Measurements from ENCODE around the gene UNC5C. TPM values are rescaled to one million over a fixed set of nuclear protein-coding genes. Genes with fewer than 3 reads are reported as not detected.

The UNC5C gene
- total and polyA plus RNA-seq, 9 donors: 0.45 to 1.3 (median 0.80) TPM

DNA sequence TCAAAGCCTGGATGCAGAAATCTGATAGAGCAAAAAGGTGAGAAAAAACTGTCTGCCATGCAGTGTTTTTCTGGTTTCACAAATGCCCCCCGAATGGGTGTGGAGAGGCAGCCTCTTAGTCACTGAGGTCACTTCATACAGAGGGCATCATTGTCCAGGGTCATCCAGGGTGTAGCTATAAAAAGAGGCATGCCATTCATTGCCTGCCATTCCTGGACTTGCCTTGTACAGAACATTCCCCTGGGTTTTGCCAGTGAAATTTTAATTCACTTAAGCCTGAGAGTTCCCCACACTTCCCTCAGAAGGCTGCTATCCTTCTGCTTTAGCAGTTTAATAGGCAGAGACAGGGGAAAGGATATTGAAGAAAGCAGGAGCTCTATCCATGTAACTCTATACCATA is 230.3 kb downstream of the UNC5C start:
- Histone ChIP-seq H3K4me1 (ENCODE audit: control insufficient read depth, insufficient read depth, low read length) (no peaks in the 10 kb centered on the region), H3K4me3 (ENCODE audit: low read length) (no peak overlapping the region), H3K27ac (ENCODE audit: low read length) (no peak overlapping the region), H3K36me3 (ENCODE audit: control insufficient read depth, insufficient read depth, low read length) (no peaks in the 10 kb centered on the region), H3K9me3 (replicated peaks; ENCODE audit: control insufficient read depth, low read depth, low read length) (no peaks in the 10 kb centered on the region), H3K27me3 (ENCODE audit: control insufficient read depth, insufficient read depth, low read length) (no peaks in the 10 kb centered on the region)
- DNase-seq: no peak
- 50% methylated on average over 1 of the region's 1 CpG for WGBS (ENCODE audit: insufficient coverage)

DNA sequence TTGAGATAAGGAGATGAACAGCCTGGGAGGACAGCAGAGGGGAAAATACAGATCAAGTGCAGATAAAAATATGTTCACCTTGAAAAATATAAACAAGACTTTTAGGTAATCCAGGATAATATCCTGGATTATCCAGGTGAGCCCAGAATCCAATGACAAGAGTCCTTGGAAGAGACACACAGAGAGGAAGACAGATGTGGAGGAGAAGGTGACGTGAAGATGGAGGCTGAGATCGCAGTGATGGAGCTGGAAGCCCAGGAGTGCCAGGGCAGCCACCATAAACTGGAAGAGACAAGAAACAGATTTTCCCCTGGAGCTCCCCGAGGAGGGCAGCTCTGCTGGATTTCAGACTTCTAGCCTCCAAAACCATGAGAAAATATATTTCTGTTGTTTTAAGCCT is 230.7 kb downstream of the UNC5C start:
- WGBS (ENCODE audit: insufficient coverage): no CpG with 5 or more reads among the region's 3 CpGs
- H3K27ac ChIP-seq (ENCODE audit: low read length): no peak overlapping the region

DNA sequence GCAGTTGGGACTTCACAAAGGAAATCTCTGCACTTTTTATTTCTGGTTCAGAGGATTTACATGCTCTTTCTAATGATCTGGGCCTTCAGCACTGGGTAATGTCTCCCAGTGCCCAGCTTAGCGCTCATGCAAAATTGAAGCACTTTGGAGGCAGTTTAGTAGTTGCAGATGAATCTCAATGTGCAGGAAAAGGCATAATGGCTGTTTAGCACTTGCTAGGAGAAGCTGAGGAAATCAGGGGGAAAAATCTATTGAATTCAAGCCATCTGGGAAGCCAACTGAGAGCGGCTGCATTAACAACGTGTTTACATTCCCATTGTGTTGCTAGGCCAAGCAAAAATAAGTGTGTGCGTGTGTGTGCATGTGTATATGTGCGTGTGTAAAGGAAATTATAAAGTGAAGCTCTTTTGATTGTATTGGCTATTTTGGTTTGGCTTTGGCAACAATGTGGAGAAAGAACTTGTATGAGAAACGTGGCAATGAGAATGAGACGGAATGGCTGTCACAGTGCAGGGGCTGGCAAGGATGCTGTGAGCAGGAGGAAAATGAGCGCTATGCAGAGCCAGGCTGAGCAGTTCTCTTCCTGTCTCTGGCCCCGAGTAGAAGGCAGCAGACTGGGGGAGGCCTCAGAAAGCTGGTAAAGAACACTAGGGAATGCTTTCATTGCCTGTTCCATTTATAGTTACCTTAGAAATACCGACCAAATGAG is 231.5 kb downstream of the UNC5C start:
- no peak overlapping the region for H3K27ac ChIP-seq (ENCODE audit: low read length)
- H3K27me3 ChIP-seq (ENCODE audit: control insufficient read depth, insufficient read depth, low read length): no peaks in the 10 kb centered on the region
- H3K4me3 ChIP-seq (ENCODE audit: low read length): no peak overlapping the region
- DNase-seq: no peak
- WGBS (ENCODE audit: insufficient coverage): 40% methylated on average over 9 of the region's 10 CpGs
- H3K4me1 ChIP-seq (ENCODE audit: control insufficient read depth, insufficient read depth, low read length): no peaks in the 10 kb centered on the region
- no peaks in the 10 kb centered on the region for H3K9me3 ChIP-seq (replicated peaks; ENCODE audit: control insufficient read depth, low read depth, low read length)
- H3K36me3 ChIP-seq (ENCODE audit: control insufficient read depth, insufficient read depth, low read length): no peaks in the 10 kb centered on the region

More for the DNA sequence above, 230.7 kb downstream of the UNC5C start:
- Histone ChIP-seq H3K4me3 (ENCODE audit: low read length) (no peak overlapping the region), H3K36me3 (ENCODE audit: control insufficient read depth, insufficient read depth, low read length) (no peaks in the 10 kb centered on the region), H3K9me3 (replicated peaks; ENCODE audit: control insufficient read depth, low read depth, low read length) (no peaks in the 10 kb centered on the region), H3K4me1 (ENCODE audit: control insufficient read depth, insufficient read depth, low read length) (no peaks in the 10 kb centered on the region), H3K27me3 (ENCODE audit: control insufficient read depth, insufficient read depth, low read length) (no peaks in the 10 kb centered on the region)
- DNase-seq: no peak

DNA sequence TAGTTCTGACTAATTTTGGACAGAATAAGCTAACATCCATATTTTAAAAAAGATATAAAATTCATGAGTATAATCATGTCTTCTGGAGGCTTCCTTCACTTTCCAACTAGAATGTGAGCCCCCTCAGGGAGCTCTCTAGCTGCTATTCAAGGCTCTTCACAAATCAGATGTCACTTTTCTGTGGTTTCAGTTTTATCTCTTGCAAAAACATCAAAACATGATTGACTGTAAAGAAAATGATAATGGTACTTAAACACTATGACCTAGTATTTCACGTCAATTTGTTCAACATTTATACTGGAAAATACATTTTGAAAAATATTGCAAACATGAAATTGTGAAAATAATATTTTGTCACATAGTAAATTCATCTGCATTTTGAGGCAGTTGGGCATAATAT is 234.2 kb downstream of the UNC5C start:
- H3K4me3 ChIP-seq (ENCODE audit: low read length): no peak overlapping the region
- no peaks in the 10 kb centered on the region for H3K9me3 ChIP-seq (replicated peaks; ENCODE audit: control insufficient read depth, low read depth, low read length)
- H3K36me3 ChIP-seq (ENCODE audit: control insufficient read depth, insufficient read depth, low read length): no peaks in the 10 kb centered on the region
- no peak overlapping the region for H3K27ac ChIP-seq (ENCODE audit: low read length)
- H3K27me3 ChIP-seq (ENCODE audit: control insufficient read depth, insufficient read depth, low read length): no peaks in the 10 kb centered on the region
- WGBS (ENCODE audit: insufficient coverage): no CpG with 5 or more reads among the region's 1 CpG
- H3K4me1 ChIP-seq (ENCODE audit: control insufficient read depth, insufficient read depth, low read length): no peaks in the 10 kb centered on the region
- no peak for DNase-seq

DNA sequence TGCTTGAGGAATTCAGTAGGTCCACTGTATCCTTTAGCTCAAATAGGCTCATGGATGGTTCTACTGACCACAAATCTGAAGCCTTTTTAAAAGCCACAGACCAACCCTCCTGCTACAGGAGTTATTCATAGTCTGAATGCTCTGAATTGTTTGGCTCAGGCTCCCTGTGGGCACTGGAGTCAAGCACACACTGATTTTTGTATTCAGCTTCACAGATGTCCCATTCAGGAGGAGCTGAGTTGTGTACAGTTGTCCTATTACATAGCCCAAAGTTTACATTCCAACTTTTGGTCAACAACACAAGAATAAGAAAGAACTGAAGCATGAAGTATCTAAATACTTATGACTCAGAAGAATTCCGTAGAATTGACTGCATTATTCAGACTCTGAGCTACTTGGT is 243.9 kb downstream of the UNC5C start:
- H3K27ac ChIP-seq (ENCODE audit: low read length): no peak overlapping the region
- H3K4me1 ChIP-seq (ENCODE audit: control insufficient read depth, insufficient read depth, low read length): no peaks in the 10 kb centered on the region
- H3K36me3 ChIP-seq (ENCODE audit: control insufficient read depth, insufficient read depth, low read length): no peaks in the 10 kb centered on the region
- DNase-seq: peak; percentile 19
- no peak overlapping the region for H3K4me3 ChIP-seq (ENCODE audit: low read length)
- no peaks in the 10 kb centered on the region for H3K27me3 ChIP-seq (ENCODE audit: control insufficient read depth, insufficient read depth, low read length)
- no peaks in the 10 kb centered on the region for H3K9me3 ChIP-seq (replicated peaks; ENCODE audit: control insufficient read depth, low read depth, low read length)
- no CpG with 5 or more reads among the region's 1 CpG for WGBS (ENCODE audit: insufficient coverage)

DNA sequence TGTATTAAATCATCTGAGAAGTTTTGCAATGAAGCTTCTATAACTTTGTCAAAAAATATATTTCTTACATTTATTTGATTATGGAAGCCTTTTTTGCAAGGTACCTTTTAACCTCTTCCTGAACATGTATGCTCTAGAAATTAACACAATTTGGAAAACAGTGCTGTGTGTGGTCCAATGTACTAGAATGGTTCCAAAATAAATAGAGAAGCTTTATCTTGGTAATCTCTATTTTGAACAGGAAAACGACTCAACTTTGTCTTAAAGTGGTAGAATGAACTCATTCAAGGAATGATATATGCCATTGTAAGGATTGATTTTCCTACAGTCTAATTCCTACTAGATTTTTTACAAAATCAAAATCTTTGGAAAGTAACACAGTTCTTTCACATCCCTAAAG is 248.5 kb downstream of the UNC5C start:
- no peak overlapping the region for H3K4me3 ChIP-seq (ENCODE audit: low read length)
- no CpG with 5 or more reads among the region's 1 CpG for WGBS (ENCODE audit: insufficient coverage)
- no peaks in the 10 kb centered on the region for H3K4me1 ChIP-seq (ENCODE audit: control insufficient read depth, insufficient read depth, low read length)
- H3K9me3 ChIP-seq (replicated peaks; ENCODE audit: control insufficient read depth, low read depth, low read length): peaks cover 5% of the 10 kb centered on the region
- no peak for DNase-seq
- no peaks in the 10 kb centered on the region for H3K36me3 ChIP-seq (ENCODE audit: control insufficient read depth, insufficient read depth, low read length)
- H3K27me3 ChIP-seq (ENCODE audit: control insufficient read depth, insufficient read depth, low read length): no peaks in the 10 kb centered on the region
- H3K27ac ChIP-seq (ENCODE audit: low read length): no peak overlapping the region

DNA sequence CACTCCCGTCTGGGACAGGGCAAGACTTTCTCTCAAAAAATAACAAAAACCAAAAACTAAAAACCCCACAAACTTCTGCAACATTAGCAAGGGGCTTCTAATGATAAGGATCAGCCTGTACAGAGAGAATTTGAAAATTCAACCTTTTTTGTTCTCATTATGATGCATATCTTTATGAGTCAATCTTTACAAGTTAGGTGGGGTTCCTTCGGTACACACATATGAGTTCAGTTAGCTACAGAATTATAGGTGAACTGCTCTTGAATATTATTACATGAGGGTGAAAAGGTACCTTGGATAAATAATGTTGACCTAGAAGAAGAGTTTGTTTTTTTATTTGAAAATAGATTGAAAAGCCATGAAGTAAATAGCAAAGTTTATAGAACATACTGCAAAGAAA is 252.7 kb downstream of the UNC5C start:
- Histone ChIP-seq H3K36me3 (ENCODE audit: control insufficient read depth, insufficient read depth, low read length) (no peaks in the 10 kb centered on the region), H3K27ac (ENCODE audit: low read length) (no peak overlapping the region), H3K4me3 (ENCODE audit: low read length) (no peak overlapping the region), H3K4me1 (ENCODE audit: control insufficient read depth, insufficient read depth, low read length) (no peaks in the 10 kb centered on the region), H3K27me3 (ENCODE audit: control insufficient read depth, insufficient read depth, low read length) (no peaks in the 10 kb centered on the region), H3K9me3 (replicated peaks; ENCODE audit: control insufficient read depth, low read depth, low read length) (peaks cover 5% of the 10 kb centered on the region)
- WGBS (ENCODE audit: insufficient coverage): no CpG with 5 or more reads among the region's 2 CpGs
- no peak for DNase-seq

DNA sequence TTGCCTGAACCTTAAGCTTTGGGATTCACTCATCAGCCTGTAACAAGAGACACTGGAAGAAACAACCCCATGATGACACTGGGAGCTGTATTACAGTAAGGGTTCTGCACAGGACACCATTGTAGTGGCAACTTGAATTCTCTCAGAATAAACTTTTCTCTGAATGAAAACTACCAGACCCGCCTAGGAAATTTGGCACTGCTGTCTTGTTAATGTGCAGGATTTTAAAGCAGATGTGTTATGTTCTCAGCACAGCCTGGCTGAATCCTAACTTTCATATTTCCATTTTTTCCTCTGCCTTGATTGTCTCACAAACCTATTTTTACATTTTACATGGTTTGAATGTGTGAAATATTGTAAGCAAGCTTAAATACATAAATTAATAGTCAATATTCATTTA is 253.6 kb downstream of the UNC5C start:
- Histone ChIP-seq H3K27ac (ENCODE audit: low read length) (no peak overlapping the region), H3K9me3 (replicated peaks; ENCODE audit: control insufficient read depth, low read depth, low read length) (peaks cover 5% of the 10 kb centered on the region), H3K27me3 (ENCODE audit: control insufficient read depth, insufficient read depth, low read length) (no peaks in the 10 kb centered on the region), H3K36me3 (ENCODE audit: control insufficient read depth, insufficient read depth, low read length) (no peaks in the 10 kb centered on the region), H3K4me3 (ENCODE audit: low read length) (no peak overlapping the region), H3K4me1 (ENCODE audit: control insufficient read depth, insufficient read depth, low read length) (no peaks in the 10 kb centered on the region)
- WGBS (ENCODE audit: insufficient coverage): no CpG with 5 or more reads among the region's 1 CpG
- peak; percentile 52 for DNase-seq

DNA sequence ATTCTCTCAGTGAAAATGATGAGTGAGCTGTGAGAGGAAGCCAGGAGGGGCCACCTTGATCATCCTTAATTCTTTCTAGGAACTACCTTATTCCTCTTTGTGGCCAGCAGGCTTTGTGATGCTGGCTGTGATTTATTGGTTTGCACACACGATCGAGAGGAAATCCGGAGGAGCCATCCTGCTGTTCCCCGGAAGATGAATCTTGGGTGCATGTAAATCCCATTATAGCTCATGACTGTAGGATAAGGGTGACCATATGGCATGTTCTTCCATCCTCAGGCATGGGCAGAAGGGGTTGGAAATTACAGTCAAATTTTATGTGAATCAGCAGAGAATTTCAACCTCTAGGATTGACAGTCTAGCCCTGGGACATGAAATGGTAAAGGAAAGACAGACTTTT is 254.5 kb downstream of the UNC5C start:
- H3K4me3 ChIP-seq (ENCODE audit: low read length): no peak overlapping the region
- H3K27me3 ChIP-seq (ENCODE audit: control insufficient read depth, insufficient read depth, low read length): no peaks in the 10 kb centered on the region
- 63% methylated on average over 4 of the region's 4 CpGs for WGBS (ENCODE audit: insufficient coverage)
- H3K27ac ChIP-seq (ENCODE audit: low read length): no peak overlapping the region
- no peak for DNase-seq
- H3K9me3 ChIP-seq (replicated peaks; ENCODE audit: control insufficient read depth, low read depth, low read length): peaks cover 4% of the 10 kb centered on the region
- H3K4me1 ChIP-seq (ENCODE audit: control insufficient read depth, insufficient read depth, low read length): no peaks in the 10 kb centered on the region
- H3K36me3 ChIP-seq (ENCODE audit: control insufficient read depth, insufficient read depth, low read length): no peaks in the 10 kb centered on the region

DNA sequence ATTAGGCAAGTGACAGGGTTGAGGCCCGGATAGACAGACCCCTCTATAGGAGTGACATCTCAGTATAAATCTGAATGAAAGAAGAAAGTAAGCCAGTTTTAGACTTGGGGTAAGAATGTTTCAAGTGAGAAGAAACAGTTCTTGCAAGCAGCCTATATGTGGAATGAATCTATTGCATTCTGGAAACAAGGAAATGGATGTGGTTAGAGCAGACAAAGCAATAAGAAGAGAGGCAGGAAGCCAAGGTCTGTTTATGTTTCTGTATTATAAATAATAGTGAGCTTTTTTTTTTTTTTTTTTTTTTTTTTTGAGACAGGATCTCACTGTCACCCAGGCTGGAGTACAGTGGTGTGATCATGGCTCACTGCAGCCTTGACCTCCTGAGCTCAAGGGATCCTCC is 255.8 kb downstream of the UNC5C start:
- Histone ChIP-seq H3K4me1 (ENCODE audit: control insufficient read depth, insufficient read depth, low read length) (no peaks in the 10 kb centered on the region), H3K27ac (ENCODE audit: low read length) (no peak overlapping the region), H3K36me3 (ENCODE audit: control insufficient read depth, insufficient read depth, low read length) (no peaks in the 10 kb centered on the region), H3K9me3 (replicated peaks; ENCODE audit: control insufficient read depth, low read depth, low read length) (no peaks in the 10 kb centered on the region), H3K27me3 (ENCODE audit: control insufficient read depth, insufficient read depth, low read length) (no peaks in the 10 kb centered on the region), H3K4me3 (ENCODE audit: low read length) (no peak overlapping the region)
- WGBS (ENCODE audit: insufficient coverage): 75% methylated on average over 1 of the region's 1 CpG
- DNase-seq: peak; percentile 20

DNA sequence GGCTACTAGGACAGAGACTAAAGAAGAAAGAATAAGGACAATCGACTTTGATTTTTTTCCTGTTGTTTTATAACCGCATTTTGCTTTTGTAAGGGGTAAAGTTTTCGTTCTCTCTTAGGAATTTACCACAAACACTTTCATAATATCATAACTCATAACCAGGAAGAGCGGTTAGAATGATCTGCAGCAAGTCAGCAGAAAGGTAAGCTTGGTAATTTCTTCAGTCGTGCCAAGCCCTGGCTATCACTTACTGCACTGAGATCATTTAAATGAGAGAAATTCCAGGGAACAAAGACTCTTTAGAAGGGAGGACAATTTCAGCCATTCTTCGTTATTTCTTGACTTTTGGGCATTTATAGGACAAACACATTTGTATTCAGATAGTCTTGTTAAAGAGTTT is 258.1 kb downstream of the UNC5C start:
- H3K9me3 ChIP-seq (replicated peaks; ENCODE audit: control insufficient read depth, low read depth, low read length): no peaks in the 10 kb centered on the region
- no peak overlapping the region for H3K4me3 ChIP-seq (ENCODE audit: low read length)
- H3K4me1 ChIP-seq (ENCODE audit: control insufficient read depth, insufficient read depth, low read length): no peaks in the 10 kb centered on the region
- no peaks in the 10 kb centered on the region for H3K36me3 ChIP-seq (ENCODE audit: control insufficient read depth, insufficient read depth, low read length)
- WGBS (ENCODE audit: insufficient coverage): no CpG with 5 or more reads among the region's 6 CpGs
- DNase-seq: no peak
- H3K27me3 ChIP-seq (ENCODE audit: control insufficient read depth, insufficient read depth, low read length): no peaks in the 10 kb centered on the region
- no peak overlapping the region for H3K27ac ChIP-seq (ENCODE audit: low read length)

Data from muscle of leg (tissue), 11 donors.